ENCODE data around the gene NOXO1.

The NOXO1 gene

GRCh38 chr16:1989209-1990100 is 8.2 kb upstream of the NOXO1 start, which contains the start of gene SYNGR3:
Gene SYNGR3 (plus strand): TSS chr16:1989970. CDS start chr16:1990103, 133 bp downstream.
- Histone ChIP-seq H3K27me3 (ENCODE audit: control insufficient read depth, insufficient read depth, low read length) (peaks cover 24% of the 10 kb centered on the region), H3K27ac (ENCODE audit: low read depth, low read length) (no peak within 1 kb of the TSS), H3K36me3 (ENCODE audit: control insufficient read depth, insufficient read depth, low read length) (peaks cover 7% of the 10 kb centered on the region), H3K4me3 (ENCODE audit: low read length) (peak within 1 kb of the TSS; percentile 45), H3K9ac (ENCODE audit: low read length) (no peak within 1 kb of the TSS), H3K4me1 (ENCODE audit: control insufficient read depth, insufficient read depth, low read length) (peaks cover 7% of the 10 kb centered on the region)

GRCh38 chr16:1987198-1987597 is 5.9 kb upstream of the NOXO1 start:
- H3K4me3 ChIP-seq (ENCODE audit: low read length), result no peak overlapping the region
- peaks cover 26% of the 10 kb centered on the region for H3K27me3 ChIP-seq (ENCODE audit: control insufficient read depth, insufficient read depth, low read length)
- H3K36me3 ChIP-seq (ENCODE audit: control insufficient read depth, insufficient read depth, low read length), result peaks cover 7% of the 10 kb centered on the region
- no peak overlapping the region for H3K27ac ChIP-seq (ENCODE audit: low read depth, low read length)
- no peak overlapping the region for H3K9ac ChIP-seq (ENCODE audit: low read length)
- peaks cover 7% of the 10 kb centered on the region for H3K4me1 ChIP-seq (ENCODE audit: control insufficient read depth, insufficient read depth, low read length)

GRCh38 chr16:1985466-1986150 is 4.3 kb upstream of the NOXO1 start:
- H3K9ac ChIP-seq (ENCODE audit: low read length), result peak overlapping the region; percentile 51
- peak overlapping the region; percentile 74 for H3K4me3 ChIP-seq (ENCODE audit: low read length)
- H3K4me1 ChIP-seq (ENCODE audit: control insufficient read depth, insufficient read depth, low read length), result peaks cover 7% of the 10 kb centered on the region
- H3K27me3 ChIP-seq (ENCODE audit: control insufficient read depth, insufficient read depth, low read length), result peaks cover 25% of the 10 kb centered on the region
- H3K36me3 ChIP-seq (ENCODE audit: control insufficient read depth, insufficient read depth, low read length), result peaks cover 7% of the 10 kb centered on the region
- H3K27ac ChIP-seq (ENCODE audit: low read depth, low read length), result no peak overlapping the region

DNA sequence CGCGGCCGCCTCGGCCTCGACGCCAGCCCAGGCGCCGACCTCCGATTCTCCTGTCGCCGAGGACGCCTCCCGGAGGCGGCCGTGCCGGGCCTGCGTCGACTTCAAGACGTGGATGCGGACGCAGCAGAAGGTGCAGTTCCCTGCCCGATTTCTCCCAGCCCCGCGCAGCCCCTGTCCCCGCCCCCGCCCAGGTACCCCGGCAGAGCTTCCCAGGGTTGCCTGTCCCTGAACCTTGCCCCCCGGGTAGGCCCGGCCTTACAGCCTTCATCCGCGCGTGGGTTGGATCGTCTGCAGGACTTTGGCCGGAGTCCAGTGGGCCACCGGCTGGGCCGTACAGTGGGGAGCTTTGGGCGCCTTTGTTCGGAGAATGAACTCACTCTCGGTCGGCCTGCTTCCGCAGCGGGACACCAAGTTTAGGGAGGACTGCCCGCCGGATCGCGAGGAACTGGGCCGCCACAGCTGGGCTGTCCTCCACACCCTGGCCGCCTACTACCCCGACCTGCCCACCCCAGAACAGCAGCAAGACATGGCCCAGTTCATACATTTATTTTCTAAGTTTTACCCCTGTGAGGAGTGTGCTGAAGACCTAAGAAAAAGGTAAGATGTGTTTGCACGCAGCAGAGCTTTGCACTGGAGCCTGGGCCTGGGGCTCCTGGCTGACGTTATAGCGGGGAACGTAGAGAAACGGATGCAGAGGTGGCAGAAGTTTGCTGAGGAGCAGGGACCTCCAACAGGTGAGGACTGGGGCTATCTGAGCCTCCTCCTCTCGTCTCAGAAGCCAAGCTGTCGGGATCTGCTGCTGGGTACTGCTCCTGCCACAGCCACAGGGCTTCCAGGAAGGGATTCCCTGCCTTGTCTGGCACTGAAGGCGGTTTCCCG is 3.3 kb upstream of the NOXO1 start:
- peaks cover 7% of the 10 kb centered on the region for H3K36me3 ChIP-seq (ENCODE audit: control insufficient read depth, insufficient read depth, low read length)
- H3K9ac ChIP-seq (ENCODE audit: low read length), result peak overlapping the region; percentile 51
- peaks cover 7% of the 10 kb centered on the region for H3K4me1 ChIP-seq (ENCODE audit: control insufficient read depth, insufficient read depth, low read length)
- H3K4me3 ChIP-seq (ENCODE audit: low read length), result peak overlapping the region; percentile 74
- peaks cover 23% of the 10 kb centered on the region for H3K27me3 ChIP-seq (ENCODE audit: control insufficient read depth, insufficient read depth, low read length)
- H3K27ac ChIP-seq (ENCODE audit: low read depth, low read length), result peak overlapping the region; percentile 51

GRCh38 chr16:1983544-1984346 is 2.5 kb upstream of the NOXO1 start, which contains the start of gene GFER:
Gene GFER (plus strand): TSS chr16:1984193. CDS start chr16:1984219, 26 bp downstream.
- Histone ChIP-seq H3K27ac (ENCODE audit: low read depth, low read length) (peak within 1 kb of the TSS; percentile 51), H3K4me3 (ENCODE audit: low read length) (peak within 1 kb of the TSS; percentile 74), H3K4me1 (ENCODE audit: control insufficient read depth, insufficient read depth, low read length) (peaks cover 7% of the 10 kb centered on the region), H3K27me3 (ENCODE audit: control insufficient read depth, insufficient read depth, low read length) (peaks cover 20% of the 10 kb centered on the region), H3K9ac (ENCODE audit: low read length) (peak within 1 kb of the TSS; percentile 51), H3K36me3 (ENCODE audit: control insufficient read depth, insufficient read depth, low read length) (peaks cover 7% of the 10 kb centered on the region)

GRCh38 chr16:1982991-1983543 is 1.8 kb upstream of the NOXO1 start:
- H3K27me3 ChIP-seq (ENCODE audit: control insufficient read depth, insufficient read depth, low read length), result peaks cover 17% of the 10 kb centered on the region
- H3K9ac ChIP-seq (ENCODE audit: low read length), result no peak overlapping the region
- H3K4me3 ChIP-seq (ENCODE audit: low read length), result peak overlapping the region; percentile 74
- H3K36me3 ChIP-seq (ENCODE audit: control insufficient read depth, insufficient read depth, low read length), result peaks cover 9% of the 10 kb centered on the region
- H3K27ac ChIP-seq (ENCODE audit: low read depth, low read length), result peak overlapping the region; percentile 51
- H3K4me1 ChIP-seq (ENCODE audit: control insufficient read depth, insufficient read depth, low read length), result peaks cover 7% of the 10 kb centered on the region

DNA sequence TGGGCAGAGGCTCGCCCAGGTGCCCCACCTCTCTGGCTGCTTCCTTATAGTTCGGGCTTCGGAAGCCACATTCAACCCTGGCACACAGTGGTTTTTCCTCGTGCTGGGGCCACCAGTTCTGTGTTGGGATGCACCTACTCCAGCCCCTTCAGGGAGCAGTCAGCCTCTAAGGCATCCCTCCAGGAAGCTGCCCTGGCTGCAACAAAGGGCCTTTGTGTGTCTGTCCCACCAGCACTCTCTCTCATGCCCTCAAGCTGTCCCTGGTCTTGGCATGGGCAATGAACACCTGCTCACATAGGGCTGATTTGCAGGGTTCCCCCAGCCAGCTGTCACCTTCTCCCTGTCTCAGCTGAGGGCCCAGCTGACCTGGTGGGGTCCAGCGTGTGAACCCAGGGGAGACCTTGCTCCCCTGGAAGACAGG is 754 bp upstream of the NOXO1 start:
- peaks cover 17% of the 10 kb centered on the region for H3K27me3 ChIP-seq (ENCODE audit: control insufficient read depth, insufficient read depth, low read length)
- H3K9ac ChIP-seq (ENCODE audit: low read length), result no peak overlapping the region
- H3K36me3 ChIP-seq (ENCODE audit: control insufficient read depth, insufficient read depth, low read length), result peaks cover 8% of the 10 kb centered on the region
- peaks cover 7% of the 10 kb centered on the region for H3K4me1 ChIP-seq (ENCODE audit: control insufficient read depth, insufficient read depth, low read length)
- H3K4me3 ChIP-seq (ENCODE audit: low read length), result no peak overlapping the region
- H3K27ac ChIP-seq (ENCODE audit: low read depth, low read length), result no peak overlapping the region

DNA sequence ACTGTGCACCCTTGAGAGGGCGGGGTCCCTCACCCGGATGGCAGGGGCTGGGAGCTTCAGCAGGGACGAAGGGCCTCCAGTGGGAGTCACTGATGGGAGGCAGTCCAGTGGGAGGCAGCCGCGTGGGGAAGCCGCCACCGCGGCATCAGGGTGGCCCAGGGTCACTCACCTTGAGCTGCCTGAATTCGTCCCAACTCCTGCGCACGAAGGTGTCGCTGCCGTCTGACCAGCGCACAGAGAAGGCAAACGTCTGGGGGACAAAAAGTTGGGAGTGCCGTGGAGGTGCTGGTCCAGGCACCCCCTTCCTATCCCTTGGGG is 540 bp downstream of the NOXO1 start:
- Histone ChIP-seq H3K27me3 (ENCODE audit: control insufficient read depth, insufficient read depth, low read length) (peaks cover 17% of the 10 kb centered on the region), H3K27ac (ENCODE audit: low read depth, low read length) (no peak overlapping the region), H3K9ac (ENCODE audit: low read length) (no peak overlapping the region), H3K4me3 (ENCODE audit: low read length) (peak overlapping the region; percentile 18), H3K4me1 (ENCODE audit: control insufficient read depth, insufficient read depth, low read length) (peaks cover 7% of the 10 kb centered on the region), H3K36me3 (ENCODE audit: control insufficient read depth, insufficient read depth, low read length) (peaks cover 13% of the 10 kb centered on the region)

GRCh38 chr16:1980030-1980769 is 1.1 kb downstream of the NOXO1 start:
- peaks cover 7% of the 10 kb centered on the region for H3K4me1 ChIP-seq (ENCODE audit: control insufficient read depth, insufficient read depth, low read length)
- H3K9ac ChIP-seq (ENCODE audit: low read length), result no peak overlapping the region
- H3K27me3 ChIP-seq (ENCODE audit: control insufficient read depth, insufficient read depth, low read length), result peaks cover 17% of the 10 kb centered on the region
- H3K36me3 ChIP-seq (ENCODE audit: control insufficient read depth, insufficient read depth, low read length), result peaks cover 18% of the 10 kb centered on the region
- H3K4me3 ChIP-seq (ENCODE audit: low read length), result peak overlapping the region; percentile 19
- no peak overlapping the region for H3K27ac ChIP-seq (ENCODE audit: low read depth, low read length)

DNA sequence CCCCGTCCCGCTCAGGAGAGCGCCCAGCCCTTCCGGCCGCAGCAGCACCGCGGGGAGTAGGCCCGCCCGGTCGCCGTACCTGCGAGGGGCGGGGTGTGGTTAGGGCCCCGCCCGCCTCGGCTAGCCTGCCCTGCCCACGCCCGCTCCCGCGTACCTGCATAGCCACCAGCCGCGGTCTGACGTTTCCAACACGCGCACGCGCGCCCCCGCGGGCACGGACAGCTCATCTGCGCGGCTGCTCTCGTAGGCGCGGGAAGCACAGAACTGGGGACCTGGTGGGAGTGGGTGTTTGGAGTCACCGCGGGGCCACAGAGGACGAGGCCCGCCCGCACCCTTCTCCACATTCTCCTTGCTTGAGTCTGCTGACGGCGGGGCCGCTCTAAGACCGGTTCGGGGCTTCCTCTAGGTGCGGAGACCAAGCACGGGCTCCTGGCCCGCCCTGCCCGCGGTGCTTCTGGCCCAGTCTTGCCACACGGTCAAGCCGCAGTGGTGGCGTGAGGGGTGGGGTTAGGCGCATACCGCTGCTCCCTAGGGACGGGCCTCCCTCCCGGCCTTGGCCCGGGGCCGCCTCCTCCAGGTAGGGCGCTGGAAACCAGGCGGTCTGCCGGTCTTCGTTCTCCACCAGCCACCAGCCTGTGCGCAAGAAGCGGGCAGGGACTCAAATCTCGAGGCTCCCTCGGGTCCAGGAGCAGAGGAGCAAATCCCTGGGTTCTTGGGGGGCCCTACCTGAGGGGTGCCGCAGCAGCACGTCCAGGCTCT is 1.8 kb downstream of the NOXO1 start:
- Histone ChIP-seq H3K4me1 (ENCODE audit: control insufficient read depth, insufficient read depth, low read length) (no peaks in the 10 kb centered on the region), H3K36me3 (ENCODE audit: control insufficient read depth, insufficient read depth, low read length) (peaks cover 26% of the 10 kb centered on the region), H3K27ac (ENCODE audit: low read depth, low read length) (no peak overlapping the region), H3K4me3 (ENCODE audit: low read length) (peak overlapping the region; percentile 19), H3K27me3 (ENCODE audit: control insufficient read depth, insufficient read depth, low read length) (peaks cover 17% of the 10 kb centered on the region), H3K9ac (ENCODE audit: low read length) (no peak overlapping the region)

All from rectal smooth muscle tissue (tissue), 1 donor.